HG03432 (cell line): ENCODE results near the gene ATG10.
"Not testable (repeated sequence)": the region's sequence is repeated elsewhere in the genome, so short reads cannot be mapped to it uniquely, and the experiment has no call there.

Experiments used
- ATAC-seq: cut with Tn5 transposase; IDR thresholded peaks from one replicate; pipeline ENCODE4 v1.9.1; 2021; ENCODE audit warnings: mild to moderate bottlenecking, moderate library complexity; ENCODE audit not compliant: unreplicated experiment

ATG10 gene

GRCh38 chr5:82045554-82046275 lies 73.9 kb downstream of the ATG10 start:
- ATAC-seq: no peak

- no peak for ATAC-seq
Measured at GRCh38 chr5:82046276-82046647, 74.4 kb downstream of the ATG10 start.

GRCh38 chr5:82050955-82051354 lies 79.1 kb downstream of the ATG10 start:
- ATAC-seq: no peak

DNA sequence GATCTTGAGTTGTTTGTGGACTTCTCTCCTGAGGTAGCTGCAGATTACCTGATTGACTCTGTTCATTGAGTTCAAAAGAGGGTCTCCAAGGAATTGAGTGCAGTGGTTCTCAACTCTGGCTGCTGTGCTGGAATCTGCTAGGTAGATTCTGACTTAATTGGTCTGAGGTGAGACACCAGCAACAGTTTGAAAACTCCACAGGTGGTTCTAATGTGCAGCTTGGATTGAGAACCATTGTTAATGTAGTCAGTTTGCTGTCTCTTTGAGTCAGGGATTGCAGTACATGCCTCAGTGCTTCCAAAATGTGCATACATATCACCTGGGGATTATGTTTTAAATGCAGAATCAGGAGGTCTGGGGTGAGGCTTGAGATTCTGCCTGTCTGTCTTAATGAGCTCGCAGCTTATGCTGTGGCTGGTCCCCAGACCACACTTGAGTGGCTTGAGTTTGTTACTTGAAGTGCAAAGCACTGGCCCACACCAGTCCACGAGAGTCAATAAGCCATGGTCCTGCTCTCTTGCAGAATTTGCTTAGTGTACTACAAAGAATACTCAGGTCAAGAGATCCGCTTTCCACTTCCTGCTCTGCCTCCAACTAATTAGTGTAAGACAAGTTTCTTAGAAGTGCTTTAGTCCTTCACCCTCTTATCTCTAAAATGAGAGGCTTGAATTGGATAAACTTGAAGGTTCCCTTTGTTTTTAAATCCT lies 82.3 kb downstream of the ATG10 start:
- no peak for ATAC-seq

- no peak for ATAC-seq
Measured at GRCh38 chr5:82057051-82057450, 85.2 kb downstream of the ATG10 start.

GRCh38 chr5:82058710-82059109 lies 86.9 kb downstream of the ATG10 start:
- ATAC-seq: peak; percentile 65

- ATAC-seq: no peak
Measured at GRCh38 chr5:82066791-82067190, 95.0 kb downstream of the ATG10 start.

DNA sequence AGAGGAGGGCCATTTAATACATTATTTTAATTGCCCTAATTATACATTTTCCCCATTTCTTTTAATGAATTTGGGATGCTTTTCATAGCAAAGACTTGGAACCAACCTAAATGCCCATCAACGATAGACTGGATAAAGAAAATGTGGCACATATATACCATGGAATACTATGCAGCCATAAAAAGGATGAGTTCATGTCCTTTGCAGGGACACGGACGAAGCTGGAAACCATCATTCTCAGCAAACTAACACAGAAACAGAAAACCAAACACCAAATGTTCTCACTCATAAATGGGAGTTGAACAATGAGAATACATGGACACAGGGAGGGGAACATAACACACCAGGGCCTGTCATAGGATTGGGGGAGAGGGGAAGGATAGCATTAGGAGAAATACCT lies 96.2 kb downstream of the ATG10 start:
- not testable (repeated sequence) for ATAC-seq

GRCh38 chr5:82068723-82069122 lies 96.9 kb downstream of the ATG10 start:
- ATAC-seq: no peak

GRCh38 chr5:82072138-82072537 lies 100.3 kb downstream of the ATG10 start:
- no peak for ATAC-seq

GRCh38 chr5:82073179-82073578 lies 101.4 kb downstream of the ATG10 start:
- no peak for ATAC-seq

- ATAC-seq: no peak
Measured at GRCh38 chr5:82074950-82075349, 103.1 kb downstream of the ATG10 start.

DNA sequence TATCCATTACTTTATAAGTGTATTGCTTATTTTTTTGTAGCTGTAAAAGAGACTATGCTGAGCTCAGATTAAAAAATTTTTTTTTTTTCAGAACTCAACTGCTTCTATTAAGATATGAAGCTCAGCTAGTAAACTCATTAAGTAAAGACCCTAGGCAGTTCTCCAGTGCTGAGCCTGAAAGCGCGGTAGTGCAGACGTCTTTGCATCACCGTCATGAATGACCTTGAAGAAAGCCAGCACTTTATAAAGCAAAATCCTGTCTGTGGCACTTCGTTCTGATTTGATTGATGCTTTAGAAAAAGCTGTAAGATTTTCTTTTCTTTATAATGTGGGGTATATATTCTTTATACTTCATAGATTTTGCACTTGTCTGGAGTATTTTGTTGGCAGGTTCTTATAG lies 105.7 kb downstream of the ATG10 start:
- ATAC-seq: no peak

- ATAC-seq: no peak
Measured at GRCh38 chr5:82091617-82092016, 119.8 kb downstream of the ATG10 start.

DNA sequence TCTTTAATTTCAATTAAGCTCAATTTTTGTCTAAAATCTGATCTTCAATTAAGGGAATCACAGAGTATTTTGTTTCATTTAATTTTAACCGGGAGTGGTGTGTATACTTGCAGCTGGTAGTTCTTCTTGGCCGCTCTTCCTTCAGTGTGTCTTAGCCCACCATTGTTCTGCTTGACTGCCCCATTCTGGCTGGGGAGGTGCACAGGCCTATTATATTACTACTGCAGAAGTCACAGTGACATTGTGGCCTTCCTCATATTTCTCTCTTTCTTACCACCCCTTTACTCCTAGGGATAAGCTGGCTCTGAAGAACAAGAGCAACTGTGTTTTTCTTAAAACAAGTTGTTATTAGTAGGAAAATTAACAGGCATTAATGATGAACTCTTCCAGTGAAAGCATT lies 123.7 kb downstream of the ATG10 start:
- ATAC-seq: no peak

GRCh38 chr5:82096249-82096648 lies 124.4 kb downstream of the ATG10 start:
- ATAC-seq: no peak

GRCh38 chr5:82100303-82101077 lies 128.7 kb downstream of the ATG10 start:
- ATAC-seq: peak; percentile 96

- ATAC-seq: no peak
Measured at GRCh38 chr5:82104872-82105271, 133.0 kb downstream of the ATG10 start.

DNA sequence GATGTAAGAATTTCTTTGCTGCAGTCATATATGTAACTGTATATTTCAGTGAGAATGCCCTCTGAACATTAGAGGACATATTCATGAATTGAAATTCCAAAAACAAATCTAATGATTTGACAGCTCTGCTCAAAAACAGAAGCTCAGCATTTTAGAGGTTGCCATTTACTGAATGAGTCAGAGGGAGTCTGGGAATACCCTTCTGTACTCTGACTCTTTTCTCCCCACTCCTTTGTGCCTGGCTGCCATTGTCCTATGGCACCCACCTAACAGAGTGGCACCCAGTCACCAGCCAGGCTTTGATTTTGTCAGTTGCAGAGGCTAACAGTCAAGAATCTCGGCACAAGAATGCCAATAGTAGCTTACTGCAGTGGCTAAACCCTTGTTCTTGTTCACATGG lies 133.6 kb downstream of the ATG10 start:
- no peak for ATAC-seq

DNA sequence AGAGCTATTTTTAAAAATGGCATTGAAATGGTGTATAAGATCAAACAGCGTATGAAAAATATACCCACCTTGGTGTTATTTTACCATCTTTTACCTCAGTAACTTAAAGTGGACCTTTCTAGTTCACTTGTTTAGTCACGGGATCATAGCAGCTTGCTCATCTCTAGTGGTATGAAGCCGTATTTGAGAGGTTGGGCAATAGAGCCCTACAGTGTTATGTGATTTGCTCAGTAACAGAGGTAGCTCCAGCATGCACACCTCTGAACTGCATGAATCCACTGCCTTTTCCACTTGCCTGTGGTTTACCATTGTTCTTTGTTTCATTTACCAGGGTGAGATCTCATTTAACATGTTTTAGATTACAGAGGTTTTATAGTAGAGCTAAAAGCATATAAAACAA lies 134.4 kb downstream of the ATG10 start:
- no peak for ATAC-seq

- ATAC-seq: no peak
Measured at GRCh38 chr5:82106756-82107155, 134.9 kb downstream of the ATG10 start.

- no peak for ATAC-seq
Measured at GRCh38 chr5:82107267-82107666, 135.4 kb downstream of the ATG10 start.
